Gastrocnemius medialis (tissue), 4 donors: ENCODE data around the gene STX12. TPM values are rescaled to one million over a fixed set of nuclear protein-coding genes. Genes with fewer than 3 reads are reported as not detected.

Experiments
- ATAC-seq, 2 donors: fragments of 150-250 bp; one replicate each; pipeline ENCODE4 v1.9.1; 2016
- DNase-seq, 2 donors: peaks; one replicate each; pipeline ENCODE4 v3.0.0-alpha.2; 2019
- H3K27ac ChIP-seq, 4 donors: fragments of 200-600 bp; sonication (generic); 1 replicate in 1 of 4; 2 replicates in 3 of 4; pipeline ENCODE4 v1.5.1; 2016 to 2018; ENCODE audit warnings: mild to moderate bottlenecking in 2 of 4, moderate library complexity in 1 of 4
- H3K27me3 ChIP-seq, 3 donors: fragments of 200-600 bp; sonication (generic) in 2 of 3; 1 replicate in 1 of 3; 2 replicates in 2 of 3; pipeline versions ENCODE4 v1.5.1 to v1.6.0; 2016 to 2019; ENCODE audit warnings: mild to moderate bottlenecking in 1 of 3, moderate library complexity in 1 of 3
- H3K36me3 ChIP-seq, 2 donors: fragments of 200-600 bp; sonication (generic) in 1 of 2; one replicate each; pipeline ENCODE4 v1.5.1; 2017 to 2018
- H3K4me1 ChIP-seq, 2 donors: fragments of 200-600 bp; sonication (generic) in 1 of 2; one replicate each; pipeline ENCODE4 v1.5.1; 2016 to 2017; ENCODE audit warnings: mild to moderate bottlenecking in 2 of 2
- H3K4me3 ChIP-seq, 4 donors: fragments of 200-600 bp; sonication (generic) in 3 of 4; 1 replicate in 1 of 4; 2 replicates in 3 of 4; pipeline ENCODE4 v1.5.1; 2016 to 2019; ENCODE audit warnings: mild to moderate bottlenecking in 2 of 4
- H3K9me3 ChIP-seq, 3 donors: fragments of 200-600 bp; sonication (generic) in 2 of 3; 1 replicate in 1 of 3; 2 replicates in 2 of 3; pipeline ENCODE4 v1.5.1; 2016 to 2019
- CTCF ChIP-seq, 5 experiments: fragments of 450-650 bp in 3 of 5; fragments of 200-600 bp in 2 of 5; sonication (generic) in 2 of 5; IDR thresholded peaks in 4 of 5; conservative IDR thresholded peaks in 1 of 5; 1 replicate in 4 of 5; 2 replicates in 1 of 5; pipeline ENCODE4 v1.5.1; 2016 to 2019; ENCODE audit warnings: antibody characterized with exemption in 5 of 5, mild to moderate bottlenecking in 3 of 5, moderate library complexity in 3 of 5
- POLR2A ChIP-seq, 2 donors: fragments of 450-650 bp; IDR thresholded peaks; one replicate each; pipeline ENCODE4 v1.6.1; 2017; ENCODE audit warnings: antibody characterized with exemption in 2 of 2, mild to moderate bottlenecking in 2 of 2, moderate library complexity in 2 of 2
- in situ Hi-C, 4 donors: fragments of 200-750 bp; cut with MboI; loops; one replicate each; pipeline versions ENCODE4 v1.15.0 to v1.8.0; 2017; ENCODE audit warnings: low sequenced_read_pairs in 4 of 4
- intact Hi-C: fragments of 100-400 bp; cut with DNase I; formaldehyde crosslinking; loops from one replicate; pipeline ENCODE4 v1.15.1; 2023; ENCODE audit warnings: low total_unique reads
- total RNA-seq, 4 donors: library from RNA; depleted of rRNA; stranded (reverse); fragments of >200 nt; gene quantifications; one replicate each; pipeline versions ENCODE4 v1.1.0 to v1.2.3, GENCODE V29; 2016

Gene STX12
- total RNA-seq, 4 donors from 2014 or later: 19.2 to 71.6 (median 31.2) TPM

GRCh38 chr1:27873671-27874384 lies 100.8 kb downstream of the STX12 start:
- peak overlapping the region in 2 of 4 donors; percentile 60 to 64 for H3K4me3 ChIP-seq
- no peak for DNase-seq
- in situ Hi-C loops: loop anchor here in 1 of 4 donors (25.0 kb wide), 1 partner anchor 113 kb away; no protein-coding TSS in a partner anchor

More at GRCh38 chr1:27873671-27874384, 100.8 kb downstream of the STX12 start:
- H3K36me3 ChIP-seq: no peaks in the 10 kb centered on the region
- H3K27ac ChIP-seq: peak overlapping the region; percentile 38 to 66 (median 55)
- H3K9me3 ChIP-seq: no peaks in the 10 kb centered on the region
- H3K27me3 ChIP-seq: peaks cover 6 to 14% (median 12%) of the 10 kb centered on the region in 3 donors
- intact Hi-C loops: no loop called here
- peaks cover 0 to 7% of the 10 kb centered on the region in 2 donors for H3K4me1 ChIP-seq
- TF ChIP-seq CTCF (IDR thresholded peaks at IDR 0.05 in 4 of 5, conservative IDR thresholded peaks at IDR 0.05 in 1 of 5) (no peak), POLR2A (IDR thresholded peaks at IDR 0.05) (peak in 1 of 2 donors; percentile 15)
- no peak for ATAC-seq

Other genes with a start within 250 kb of the STX12 start
- 10 to 100 TPM; 22.2 to 57.9 (median 35.2) TPM for gene AHDC1, start 169.1 kb upstream of the STX12 start, total RNA-seq
- 1 to 10 TPM; 1.3 to 5.8 (median 4.7) TPM for gene FGR, start 138.0 kb upstream of the STX12 start, total RNA-seq
- 10 to 100 TPM in 3 of 4 donors, 1 to 10 TPM in 1; 7.7 to 25.1 (median 14.5) TPM for gene IFI6, start 101.0 kb upstream of the STX12 start, total RNA-seq
- gene FAM76A, start 47.3 kb upstream of the STX12 start, total RNA-seq: 10 to 100 TPM in 3 of 4 donors, 1 to 10 TPM in 1; 9.4 to 20.0 (median 15.5) TPM
- 10 to 100 TPM; 18.0 to 27.3 (median 25.0) TPM for gene PPP1R8, start 57.6 kb downstream of the STX12 start, total RNA-seq
- 10 to 100 TPM in 1 of 4 donors, 1 to 10 TPM in 3; 2.3 to 10.8 (median 7.6) TPM for gene THEMIS2, start 99.3 kb downstream of the STX12 start, total RNA-seq
- 10 to 100 TPM; 46.3 to 66.4 (median 52.8) TPM for gene RPA2, start 141.4 kb downstream of the STX12 start, total RNA-seq
- under 1 TPM in 1 of 4 donors, not detected in 3; 0.29 TPM for gene SMPDL3B, start 161.8 kb downstream of the STX12 start, total RNA-seq
- 1 to 10 TPM; 3.8 to 7.4 (median 5.4) TPM for gene XKR8, start 186.8 kb downstream of the STX12 start, total RNA-seq